HCT116 (cell line): ENCODE results near the gene MORC4. TPM values are rescaled to one million over a fixed set of nuclear protein-coding genes. Genes with fewer than 3 reads are reported as not detected.

Experiments
- ATAC-seq: fragments of 200-7000 bp; cut with Tn5 transposase; 2 replicates; pipeline ENCODE4 v1.9.1; 2020; ENCODE audit warnings: mild to moderate bottlenecking, moderate library complexity
- BruUV-seq: library from RNA; stranded (reverse); fragments of 400-500 nt; replicated peaks from 2 replicates; lab custom pipeline; 2021; lab: Mats Ljungman, UMichigan
- CTCF ChIA-PET: fragments of 300-600 bp; sonication (Branson Sonifier 250); formaldehyde crosslinking; loops from one replicate; lab custom pipeline; 2021; ENCODE audit warnings: antibody characterized with exemption; lab: Charles Lee
- POLR2A ChIA-PET: fragments of 300-600, 350-600 bp; sonication (Branson Sonifier 250); formaldehyde crosslinking; loops from one replicate; lab custom pipeline; 2021; ENCODE audit warnings: antibody characterized with exemption; lab: Charles Lee
- RAD21 ChIA-PET, 2 experiments: fragments of 300-600 bp; sonication (Branson Sonifier 250); formaldehyde crosslinking; loops; one replicate each; lab custom pipeline; 2023; ENCODE audit warnings: low total read pairs in 2 of 2; ENCODE audit not compliant: uncharacterized antibody in 2 of 2, unreplicated experiment in 2 of 2, low non-redundant PET in 1 of 2; lab: Charles Lee
- DNase-seq: peaks from one replicate; pipeline ENCODE4 v3.0.0-alpha.2; 2010; ENCODE audit warnings: low read depth, low spot score
- H2AFZ ChIP-seq: fragments of 200-600 bp; shearing (Covaris generic), sonication (generic); 2 replicates; pipeline ENCODE4 v1.6.1; 2017; ENCODE audit warnings: low read depth, mixed run types, mixed read lengths, antibody characterized with exemption, low read length; ENCODE audit not compliant: poor library complexity, severe bottlenecking
- H3K27ac ChIP-seq: 2 replicates; pipeline ENCODE4 v1.5.1; 2012; ENCODE audit warnings: low read depth, low read length
- H3K27me3 ChIP-seq: fragments of 200-600 bp; sonication (generic); 2 replicates; pipeline ENCODE4 v1.6.1; 2016; ENCODE audit warnings: mixed run types, low read length, mixed read lengths; ENCODE audit not compliant: insufficient read depth
- H3K36me3 ChIP-seq, 2 experiments: fragments of 200-500 bp in 1 of 2; fragments of 200-600 bp in 1 of 2; sonication (Bioruptor generic) in 1 of 2; sonication (generic) in 1 of 2; 2 replicates each; pipeline versions ENCODE4 v1.5.1 to v1.6.1; 2014 to 2016; ENCODE audit warnings: low read length in 2 of 2, inconsistent platforms in 1 of 2, mixed read lengths in 1 of 2, mixed run types in 1 of 2; ENCODE audit not compliant: insufficient read depth in 2 of 2, control insufficient read depth in 1 of 2
- H3K4me1 ChIP-seq, 2 experiments: fragments of 200-600 bp in 1 of 2; sonication (generic) in 1 of 2; 2 replicates each; pipeline versions ENCODE4 v1.5.1 to v1.6.1; 2012 to 2017; ENCODE audit warnings: low read length in 2 of 2, inconsistent platforms in 1 of 2, mild to moderate bottlenecking in 1 of 2, mixed read lengths in 1 of 2, mixed run types in 1 of 2, moderate library complexity in 1 of 2; ENCODE audit not compliant: insufficient read depth in 2 of 2, control insufficient read depth in 1 of 2
- H3K4me2 ChIP-seq: fragments of 200-600 bp; sonication (generic); 2 replicates; pipeline ENCODE4 v1.6.1; 2017; ENCODE audit warnings: mixed run types, low read length, mixed read lengths
- H3K4me3 ChIP-seq, 2 experiments: fragments of 200-600 bp in 1 of 2; sonication (generic) in 1 of 2; replicated peaks in 1 of 2; 2 replicates each; pipeline ENCODE4 v1.5.1; 2011 to 2016; ENCODE audit warnings: low read length in 2 of 2, control low read depth in 1 of 2, low read depth in 1 of 2, mild to moderate bottlenecking in 1 of 2, mixed read lengths in 1 of 2, mixed run types in 1 of 2
- H3K79me2 ChIP-seq: fragments of 200-600 bp; sonication (generic); 2 replicates; pipeline ENCODE4 v1.6.1; 2017; ENCODE audit warnings: mild to moderate bottlenecking, mixed run types, low read length, moderate library complexity, mixed read lengths; ENCODE audit not compliant: insufficient read depth
- H3K9ac ChIP-seq: fragments of 200-600 bp; sonication (generic); 2 replicates; pipeline ENCODE4 v1.6.1; 2016; ENCODE audit warnings: low read length, mixed read lengths
- H3K9me2 ChIP-seq: fragments of 200-600 bp; sonication (generic), shearing (Covaris generic); 2 replicates; pipeline ENCODE4 v1.6.1; 2017; ENCODE audit warnings: mixed run types, mild to moderate bottlenecking, moderate library complexity; ENCODE audit not compliant: insufficient read depth
- H3K9me3 ChIP-seq, 2 experiments: fragments of 200-500 bp in 1 of 2; fragments of 200-600 bp in 1 of 2; sonication (Bioruptor generic) in 1 of 2; sonication (generic) in 1 of 2; 2 replicates each; pipeline ENCODE4 v1.6.1; 2014 to 2017; ENCODE audit warnings: low read length in 2 of 2, mixed read lengths in 2 of 2, inconsistent platforms in 1 of 2, low read depth in 1 of 2, mild to moderate bottlenecking in 1 of 2, mixed run types in 1 of 2, moderate library complexity in 1 of 2; ENCODE audit not compliant: control insufficient read depth in 1 of 2, insufficient read depth in 1 of 2
- H4K20me1 ChIP-seq: fragments of 200-600 bp; sonication (generic), shearing (Covaris generic); 2 replicates; pipeline ENCODE4 v1.6.1; 2017; ENCODE audit warnings: mixed run types, mild to moderate bottlenecking, moderate library complexity; ENCODE audit not compliant: insufficient read depth
- CBX3 ChIP-seq: IDR thresholded peaks from 2 replicates; pipeline ENCODE4 v1.6.1; 2012; ENCODE audit warnings: low read depth
- CEBPB ChIP-seq: IDR thresholded peaks from 2 replicates; pipeline ENCODE4 v1.6.1; 2012; ENCODE audit warnings: low read depth
- EGR1 ChIP-seq: IDR thresholded peaks from 2 replicates; pipeline ENCODE4 v1.6.1; 2012; ENCODE audit warnings: low read depth
- ELF1 ChIP-seq: IDR thresholded peaks from 2 replicates; pipeline ENCODE4 v1.6.1; 2012; ENCODE audit warnings: low read depth, borderline replicate concordance
- EZH2 ChIP-seq: fragments of 200-600 bp; sonication (generic); IDR thresholded peaks from 2 replicates; pipeline ENCODE4 v1.6.1; 2017; ENCODE audit warnings: antibody characterized with exemption, mixed run types
- EZH2phosphoT487 ChIP-seq: fragments of 200-600 bp; IDR thresholded peaks from 2 replicates; pipeline ENCODE4 v1.6.1; 2018; ENCODE audit warnings: antibody characterized with exemption, borderline replicate concordance
- FOSL1 ChIP-seq: IDR thresholded peaks from 2 replicates; pipeline ENCODE4 v1.6.1; 2012; ENCODE audit warnings: low read depth
- POLR2A ChIP-seq: IDR thresholded peaks from 2 replicates; pipeline ENCODE4 v1.7.0; 2011; ENCODE audit warnings: borderline replicate concordance; ENCODE audit not compliant: insufficient read depth, insufficient read length; ENCODE audit errors: extremely low read depth
- POLR2AphosphoS5 ChIP-seq: IDR thresholded peaks from 2 replicates; pipeline ENCODE4 v1.6.1; 2011; ENCODE audit warnings: mild to moderate bottlenecking, low read depth, low read length, moderate library complexity
- RAD21 ChIP-seq: IDR thresholded peaks from 2 replicates; pipeline ENCODE4 v1.6.1; 2012; ENCODE audit warnings: low read depth, mild to moderate bottlenecking
- SIN3A ChIP-seq: IDR thresholded peaks from 2 replicates; pipeline ENCODE4 v1.6.1; 2012; ENCODE audit warnings: low read depth
- SP1 ChIP-seq: IDR thresholded peaks from 2 replicates; pipeline ENCODE4 v1.6.1; 2012; ENCODE audit warnings: low read depth
- SRF ChIP-seq: IDR thresholded peaks from 2 replicates; pipeline ENCODE4 v1.6.1; 2012; ENCODE audit warnings: low read depth
- TCF7L2 ChIP-seq: IDR thresholded peaks from 2 replicates; pipeline ENCODE4 v1.7.0; 2011; ENCODE audit warnings: borderline replicate concordance, inconsistent platforms; ENCODE audit not compliant: insufficient read depth, insufficient read length; ENCODE audit errors: extremely low read depth
- YY1 ChIP-seq: IDR thresholded peaks from 2 replicates; pipeline ENCODE4 v1.6.1; 2011; ENCODE audit warnings: low read length, low read depth, moderate library complexity, mild to moderate bottlenecking; ENCODE audit not compliant: insufficient replicate concordance; ENCODE audit errors: extremely low read depth
- ZFX ChIP-seq: fragments of 450-650 bp; IDR thresholded peaks from 2 replicates; pipeline ENCODE4 v1.6.1; 2017
- intact Hi-C: fragments of 100-400 bp; cut with micrococcal nuclease; formaldehyde crosslinking; loops from 2 replicates; pipeline ENCODE4 v1.10.0; 2022
- total RNA-seq: library from RNA; stranded (reverse); gene quantifications from one replicate; pipeline ENCODE4 v1.2.1, GENCODE V29; 2021; ENCODE audit not compliant: unreplicated experiment
- TF ChIP-seq, protein P1 (sequence below): IDR thresholded peaks from 2 replicates; pipeline ENCODE4 v1.6.1; 2011; ENCODE audit warnings: mild to moderate bottlenecking, low read length, moderate library complexity; ENCODE audit not compliant: insufficient replicate concordance; ENCODE audit errors: extremely low read depth
- TF ChIP-seq, protein P2 (sequence below): IDR thresholded peaks from 2 replicates; pipeline ENCODE4 v1.6.1; 2012
- TF ChIP-seq, protein P3 (sequence below), 3 experiments: fragments of 200-600 bp in 1 of 3; sonication (generic) in 1 of 3; IDR thresholded peaks in 2 of 3; conservative IDR thresholded peaks in 1 of 3; 2 replicates each; pipeline ENCODE4 v1.5.1; 2012 to 2017; ENCODE audit warnings: low read depth in 2 of 3, low read length in 2 of 3, antibody characterized with exemption in 1 of 3, borderline replicate concordance in 1 of 3, control low read depth in 1 of 3, mild to moderate bottlenecking in 1 of 3, mixed read lengths in 1 of 3, mixed run types in 1 of 3, moderate library complexity in 1 of 3; ENCODE audit not compliant: insufficient read depth in 1 of 3
- TF ChIP-seq, protein P4 (sequence below): IDR thresholded peaks from 2 replicates; pipeline ENCODE4 v1.6.1; 2012; ENCODE audit warnings: low read depth

Gene MORC4
- total RNA-seq, 1 experiment from 2014 or later = 20.6 TPM

DNA sequence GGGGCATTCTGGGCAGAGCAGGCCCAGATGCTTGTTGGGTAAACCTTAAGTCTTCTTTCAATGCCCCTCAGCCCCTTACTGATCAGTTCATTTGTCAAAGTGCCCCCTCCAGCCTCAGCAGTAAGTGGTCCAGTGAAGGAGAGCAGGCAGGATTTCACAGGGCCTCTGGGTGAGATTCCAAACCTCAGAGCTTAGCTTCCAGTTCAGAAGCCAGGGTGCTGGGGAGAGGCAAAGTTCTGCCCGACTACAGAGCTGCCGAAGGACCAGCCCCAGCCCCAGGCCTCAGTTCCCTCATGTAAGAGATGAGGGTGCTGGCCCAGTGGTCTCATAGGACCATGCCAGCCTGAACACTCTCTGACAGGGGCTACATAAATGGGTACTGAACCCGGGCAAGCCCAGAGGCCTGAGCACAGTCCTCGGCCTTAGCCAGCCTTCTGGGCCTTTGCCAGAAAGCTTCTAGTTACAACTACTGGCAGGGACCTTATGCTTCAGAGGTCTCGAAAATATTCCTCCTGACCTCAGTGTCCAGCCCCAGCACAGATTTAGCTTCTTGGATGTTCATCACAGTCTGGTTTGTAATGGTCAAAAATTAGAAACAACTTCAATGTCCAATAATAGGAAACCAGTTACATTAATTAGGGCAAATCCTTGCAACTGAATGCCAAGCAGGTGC lies 96.0 kb downstream of the MORC4 start:
- Histone ChIP-seq H3K4me3 (no peak overlapping the region), H3K4me2 (no peak overlapping the region), H4K20me1 (no peaks in the 10 kb centered on the region), H3K4me1 (peaks cover 2 to 3% of the 10 kb centered on the region in 2 experiments; a peak in 2 of 4 replicates), H2AFZ (no peak overlapping the region), H3K36me3 (no peaks in the 10 kb centered on the region), H3K79me2 (no peaks in the 10 kb centered on the region), H3K9me3 (no peaks in the 10 kb centered on the region), H3K27ac (no peak overlapping the region), H3K27me3 (no peaks in the 10 kb centered on the region), H3K9me2 (no peaks in the 10 kb centered on the region), H3K9ac (no peak overlapping the region)
- RAD21 ChIA-PET = no interaction called here
- no TSS peak for BruUV-seq
- TF ChIP-seq POLR2AphosphoS5 = no peak
- TF ChIP-seq ZFX = no peak
- TF ChIP-seq, protein P1, sequence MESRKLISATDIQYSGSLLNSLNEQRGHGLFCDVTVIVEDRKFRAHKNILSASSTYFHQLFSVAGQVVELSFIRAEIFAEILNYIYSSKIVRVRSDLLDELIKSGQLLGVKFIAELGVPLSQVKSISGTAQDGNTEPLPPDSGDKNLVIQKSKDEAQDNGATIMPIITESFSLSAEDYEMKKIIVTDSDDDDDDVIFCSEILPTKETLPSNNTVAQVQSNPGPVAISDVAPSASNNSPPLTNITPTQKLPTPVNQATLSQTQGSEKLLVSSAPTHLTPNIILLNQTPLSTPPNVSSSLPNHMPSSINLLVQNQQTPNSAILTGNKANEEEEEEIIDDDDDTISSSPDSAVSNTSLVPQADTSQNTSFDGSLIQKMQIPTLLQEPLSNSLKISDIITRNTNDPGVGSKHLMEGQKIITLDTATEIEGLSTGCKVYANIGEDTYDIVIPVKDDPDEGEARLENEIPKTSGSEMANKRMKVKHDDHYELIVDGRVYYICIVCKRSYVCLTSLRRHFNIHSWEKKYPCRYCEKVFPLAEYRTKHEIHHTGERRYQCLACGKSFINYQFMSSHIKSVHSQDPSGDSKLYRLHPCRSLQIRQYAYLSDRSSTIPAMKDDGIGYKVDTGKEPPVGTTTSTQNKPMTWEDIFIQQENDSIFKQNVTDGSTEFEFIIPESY = no peak
- no peak for TF ChIP-seq YY1
- no peak for TF ChIP-seq EZH2
- TF ChIP-seq EGR1 = no peak
- TF ChIP-seq EZH2phosphoT487 = no peak
- no peak for TF ChIP-seq TCF7L2
- no peak for TF ChIP-seq SIN3A
- TF ChIP-seq SRF = no peak
- TF ChIP-seq FOSL1 = no peak
- TF ChIP-seq CEBPB = no peak
- no peak for TF ChIP-seq ELF1
- no peak for TF ChIP-seq RAD21
- TF ChIP-seq, protein P2, sequence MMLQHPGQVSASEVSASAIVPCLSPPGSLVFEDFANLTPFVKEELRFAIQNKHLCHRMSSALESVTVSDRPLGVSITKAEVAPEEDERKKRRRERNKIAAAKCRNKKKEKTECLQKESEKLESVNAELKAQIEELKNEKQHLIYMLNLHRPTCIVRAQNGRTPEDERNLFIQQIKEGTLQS = no peak
- no peak for TF ChIP-seq CBX3
- TF ChIP-seq POLR2A = no peak
- TF ChIP-seq, protein P3, sequence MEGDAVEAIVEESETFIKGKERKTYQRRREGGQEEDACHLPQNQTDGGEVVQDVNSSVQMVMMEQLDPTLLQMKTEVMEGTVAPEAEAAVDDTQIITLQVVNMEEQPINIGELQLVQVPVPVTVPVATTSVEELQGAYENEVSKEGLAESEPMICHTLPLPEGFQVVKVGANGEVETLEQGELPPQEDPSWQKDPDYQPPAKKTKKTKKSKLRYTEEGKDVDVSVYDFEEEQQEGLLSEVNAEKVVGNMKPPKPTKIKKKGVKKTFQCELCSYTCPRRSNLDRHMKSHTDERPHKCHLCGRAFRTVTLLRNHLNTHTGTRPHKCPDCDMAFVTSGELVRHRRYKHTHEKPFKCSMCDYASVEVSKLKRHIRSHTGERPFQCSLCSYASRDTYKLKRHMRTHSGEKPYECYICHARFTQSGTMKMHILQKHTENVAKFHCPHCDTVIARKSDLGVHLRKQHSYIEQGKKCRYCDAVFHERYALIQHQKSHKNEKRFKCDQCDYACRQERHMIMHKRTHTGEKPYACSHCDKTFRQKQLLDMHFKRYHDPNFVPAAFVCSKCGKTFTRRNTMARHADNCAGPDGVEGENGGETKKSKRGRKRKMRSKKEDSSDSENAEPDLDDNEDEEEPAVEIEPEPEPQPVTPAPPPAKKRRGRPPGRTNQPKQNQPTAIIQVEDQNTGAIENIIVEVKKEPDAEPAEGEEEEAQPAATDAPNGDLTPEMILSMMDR (IDR thresholded peaks at IDR 0.05 in 2 of 3, conservative IDR thresholded peaks at IDR 0.05 in 1 of 3; ENCODE audit: borderline replicate concordance in 1 of 3, insufficient read depth in 1 of 3, low read depth in 2 of 3, low read length in 2 of 3) = no peak
- TF ChIP-seq, protein P4, sequence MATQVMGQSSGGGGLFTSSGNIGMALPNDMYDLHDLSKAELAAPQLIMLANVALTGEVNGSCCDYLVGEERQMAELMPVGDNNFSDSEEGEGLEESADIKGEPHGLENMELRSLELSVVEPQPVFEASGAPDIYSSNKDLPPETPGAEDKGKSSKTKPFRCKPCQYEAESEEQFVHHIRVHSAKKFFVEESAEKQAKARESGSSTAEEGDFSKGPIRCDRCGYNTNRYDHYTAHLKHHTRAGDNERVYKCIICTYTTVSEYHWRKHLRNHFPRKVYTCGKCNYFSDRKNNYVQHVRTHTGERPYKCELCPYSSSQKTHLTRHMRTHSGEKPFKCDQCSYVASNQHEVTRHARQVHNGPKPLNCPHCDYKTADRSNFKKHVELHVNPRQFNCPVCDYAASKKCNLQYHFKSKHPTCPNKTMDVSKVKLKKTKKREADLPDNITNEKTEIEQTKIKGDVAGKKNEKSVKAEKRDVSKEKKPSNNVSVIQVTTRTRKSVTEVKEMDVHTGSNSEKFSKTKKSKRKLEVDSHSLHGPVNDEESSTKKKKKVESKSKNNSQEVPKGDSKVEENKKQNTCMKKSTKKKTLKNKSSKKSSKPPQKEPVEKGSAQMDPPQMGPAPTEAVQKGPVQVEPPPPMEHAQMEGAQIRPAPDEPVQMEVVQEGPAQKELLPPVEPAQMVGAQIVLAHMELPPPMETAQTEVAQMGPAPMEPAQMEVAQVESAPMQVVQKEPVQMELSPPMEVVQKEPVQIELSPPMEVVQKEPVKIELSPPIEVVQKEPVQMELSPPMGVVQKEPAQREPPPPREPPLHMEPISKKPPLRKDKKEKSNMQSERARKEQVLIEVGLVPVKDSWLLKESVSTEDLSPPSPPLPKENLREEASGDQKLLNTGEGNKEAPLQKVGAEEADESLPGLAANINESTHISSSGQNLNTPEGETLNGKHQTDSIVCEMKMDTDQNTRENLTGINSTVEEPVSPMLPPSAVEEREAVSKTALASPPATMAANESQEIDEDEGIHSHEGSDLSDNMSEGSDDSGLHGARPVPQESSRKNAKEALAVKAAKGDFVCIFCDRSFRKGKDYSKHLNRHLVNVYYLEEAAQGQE = no peak
- TF ChIP-seq SP1 = no peak
- intact Hi-C loops = no loop called here
- DNase-seq (no peak), ATAC-seq (no peak)
- CTCF ChIA-PET = interaction anchor here (1.6 kb wide), 1 partner anchor 55 kb away, joined by 5 read pairs; no protein-coding TSS in a partner anchor
- POLR2A ChIA-PET = no interaction called here
